Testis (tissue), 3 donors: ENCODE results near the gene GCNT2. TPM values are rescaled to one million over a fixed set of nuclear protein-coding genes. Genes with fewer than 3 reads are reported as not detected.
"Not testable (repeated sequence)": the region's sequence is repeated elsewhere in the genome, so short reads cannot be mapped to it uniquely, and the experiment has no call there.

Experiments
- DNase-seq: peaks from one replicate; pipeline ENCODE4 v3.0.0-alpha.2; 2019
- H3K27ac ChIP-seq, 2 donors: fragments of 200-600 bp; sonication (generic); one replicate each; pipeline ENCODE4 v1.5.1; 2019
- H3K27me3 ChIP-seq: fragments of 200-600 bp; sonication (generic); one replicate; pipeline ENCODE4 v1.5.1; 2019
- H3K36me3 ChIP-seq: fragments of 200-600 bp; sonication (generic); one replicate; pipeline ENCODE4 v1.5.1; 2017; ENCODE audit warnings: low read depth; ENCODE audit errors: missing control alignments
- H3K4me1 ChIP-seq: fragments of 200-600 bp; sonication (generic); one replicate; pipeline ENCODE4 v1.5.1; 2019
- H3K4me3 ChIP-seq, 2 donors: fragments of 200-600 bp; sonication (generic); one replicate each; pipeline ENCODE4 v1.5.1; 2017 to 2019
- H3K9me3 ChIP-seq: fragments of 200-600 bp; sonication (generic); one replicate; pipeline ENCODE4 v1.5.1; 2017
- CTCF ChIP-seq, 3 experiments: fragments of 450-650 bp in 2 of 3; fragments of 200-600 bp in 1 of 3; sonication (generic) in 1 of 3; IDR thresholded peaks; one replicate each; pipeline ENCODE4 v1.5.1; 2016 to 2019; ENCODE audit warnings: antibody characterized with exemption in 3 of 3, mild to moderate bottlenecking in 2 of 3, moderate library complexity in 1 of 3
- POLR2A ChIP-seq: fragments of 450-650 bp; IDR thresholded peaks from one replicate; pipeline ENCODE4 v1.6.1; 2017; ENCODE audit warnings: antibody characterized with exemption, mild to moderate bottlenecking, moderate library complexity
- WGBS, 2 donors: methylation state at CpG; one replicate each; pipeline ENCODE4 v1.1.5; 2018; 5-methylcytosine and 5-hydroxymethylcytosine counted together
- intact Hi-C: fragments of 100-400 bp; cut with DNase I; formaldehyde crosslinking; loops from one replicate; pipeline ENCODE4 v1.15.1; 2023; ENCODE audit warnings: low total_unique reads
- polyA plus RNA-seq: library from polyadenylated mRNA; stranded (reverse); fragments of 350-450 nt; fragmentation: Illumina TruSeq; extraction: RNeasy Lipid Tissue Mini Kit (QIAGEN cat#74804); gene quantifications from one replicate; pipeline ENCODE4 v1.2.3, GENCODE V29; 2014; ENCODE audit warnings: low read depth, low replicate concordance; ENCODE audit not compliant: insufficient read depth
- total RNA-seq, 2 donors: library from RNA; depleted of rRNA; stranded (reverse); fragments of >200 nt; gene quantifications; one replicate each; pipeline ENCODE4 v1.2.3, GENCODE V29; 2016

GCNT2 gene
- total and polyA plus RNA-seq, 3 donors from 2014 or later: 12.8 to 28.0 (median 17.0) TPM

GRCh38 chr6:10487668-10488327 is 33.4 kb upstream of the GCNT2 start:
- intact Hi-C loops: no loop called here
- peak; percentile 62 for DNase-seq
- Histone ChIP-seq H3K4me3 (peak overlapping the region; percentile 21 to 34), H3K27me3 (no peaks in the 10 kb centered on the region), H3K9me3 (no peaks in the 10 kb centered on the region), H3K27ac (no peak overlapping the region), H3K4me1 (no peaks in the 10 kb centered on the region), H3K36me3 (no peaks in the 10 kb centered on the region)
- no peak for TF ChIP-seq CTCF (IDR thresholded peaks at IDR 0.05)
- TF ChIP-seq POLR2A: no peak
- 63 to 85% methylated on average over 9 to 44 of the region's 44 CpGs for WGBS, 2 donors

GRCh38 chr6:10491463-10491862 is 29.7 kb upstream of the GCNT2 start:
- no peaks in the 10 kb centered on the region for H3K4me1 ChIP-seq
- H3K4me3 ChIP-seq: peak overlapping the region; percentile 12 to 41
- intact Hi-C loops: no loop called here
- H3K9me3 ChIP-seq: no peaks in the 10 kb centered on the region
- no peak for TF ChIP-seq POLR2A
- no peak for TF ChIP-seq CTCF (IDR thresholded peaks at IDR 0.05)
- peak; percentile 39 for DNase-seq
- H3K36me3 ChIP-seq: no peaks in the 10 kb centered on the region
- no peaks in the 10 kb centered on the region for H3K27me3 ChIP-seq
- WGBS, 2 donors: 67 to 71% methylated on average over 25 to 32 of the region's 32 CpGs
- peak overlapping the region in 1 of 2 donors; percentile 45 for H3K27ac ChIP-seq

GRCh38 chr6:10491905-10492304 is 29.2 kb upstream of the GCNT2 start:
- peak; percentile 60 for DNase-seq
- H3K27me3 ChIP-seq, H3K36me3 ChIP-seq, H3K27ac ChIP-seq, H3K9me3 ChIP-seq, H3K4me1 ChIP-seq, intact Hi-C loops: not testable (repeated sequence)
- 47 to 81% methylated on average over 3 of the region's 3 CpGs for WGBS, 2 donors
- H3K4me3 ChIP-seq: peak overlapping the region; percentile 12 to 41

GRCh38 chr6:10495029-10495428 is 26.1 kb upstream of the GCNT2 start:
- no peak overlapping the region for H3K27ac ChIP-seq
- no peak for TF ChIP-seq CTCF (IDR thresholded peaks at IDR 0.05)
- TF ChIP-seq POLR2A: no peak
- H3K4me1 ChIP-seq: no peaks in the 10 kb centered on the region
- no peak for DNase-seq
- intact Hi-C loops: no loop called here
- no peaks in the 10 kb centered on the region for H3K36me3 ChIP-seq
- H3K9me3 ChIP-seq: no peaks in the 10 kb centered on the region
- WGBS, 2 donors: 47 to 71% methylated on average over 14 of the region's 14 CpGs
- no peak overlapping the region for H3K4me3 ChIP-seq
- H3K27me3 ChIP-seq: no peaks in the 10 kb centered on the region

- no peak for DNase-seq
- WGBS, 2 donors: 66 to 71% methylated on average over 6 of the region's 6 CpGs
- no peak for TF ChIP-seq POLR2A
- no peak for TF ChIP-seq CTCF (IDR thresholded peaks at IDR 0.05)
- Histone ChIP-seq H3K4me3 (no peak overlapping the region), H3K4me1 (no peaks in the 10 kb centered on the region), H3K9me3 (no peaks in the 10 kb centered on the region), H3K27me3 (no peaks in the 10 kb centered on the region), H3K27ac (no peak overlapping the region), H3K36me3 (no peaks in the 10 kb centered on the region)
- intact Hi-C loops: no loop called here
These were observed 15.6 kb upstream of the GCNT2 start for GRCh38 chr6:10505529-10505928.
